GDM1 (cell line): ENCODE data around the gene NPTN.
"Not testable (repeated sequence)": the region's sequence is repeated elsewhere in the genome, so short reads cannot be mapped to it uniquely, and the experiment has no call there.

ENCODE experiments used
- DNase-seq: peaks from one replicate; lab custom pipeline; 2025; lab: John Stamatoyannopoulos, UW

Gene NPTN

GRCh38 chr15:73600413-73601335 is 32.5 kb downstream of the NPTN start:
- DNase-seq = no peak

- DNase-seq = no peak
Observed at GRCh38 chr15:73599934-73600333, 33.3 kb downstream of the NPTN start.

GRCh38 chr15:73598530-73599160 is 34.5 kb downstream of the NPTN start:
- no peak for DNase-seq

GRCh38 chr15:73597036-73597638 is 36.1 kb downstream of the NPTN start:
- no peak for DNase-seq

GRCh38 chr15:73596174-73596573 is 37.0 kb downstream of the NPTN start:
- no peak for DNase-seq

GRCh38 chr15:73594109-73594508 is 39.1 kb downstream of the NPTN start:
- DNase-seq = no peak

- no peak for DNase-seq
Observed at GRCh38 chr15:73593304-73594074, 39.7 kb downstream of the NPTN start.

- no peak for DNase-seq
Observed at GRCh38 chr15:73590263-73590662, 42.9 kb downstream of the NPTN start.

- DNase-seq = no peak
Observed at GRCh38 chr15:73589766-73590165, 43.4 kb downstream of the NPTN start.

GRCh38 chr15:73585871-73586654 is 47.1 kb downstream of the NPTN start:
- no peak for DNase-seq

GRCh38 chr15:73584699-73585420 is 48.3 kb downstream of the NPTN start:
- DNase-seq = no peak

- no peak for DNase-seq
Observed at GRCh38 chr15:73583544-73583943, 49.6 kb downstream of the NPTN start.

- DNase-seq = peak; percentile 28
Observed at GRCh38 chr15:73582851-73583379, 50.3 kb downstream of the NPTN start.

GRCh38 chr15:73578026-73578425 is 55.2 kb downstream of the NPTN start:
- DNase-seq = no peak

- not testable (repeated sequence) for DNase-seq
Observed at GRCh38 chr15:73577593-73577992, 55.6 kb downstream of the NPTN start.

GRCh38 chr15:73575636-73576247 is 57.4 kb downstream of the NPTN start:
- no peak for DNase-seq

- DNase-seq = no peak
Observed at GRCh38 chr15:73573572-73573971, 59.6 kb downstream of the NPTN start.

GRCh38 chr15:73573037-73573436 is 60.2 kb downstream of the NPTN start:
- no peak for DNase-seq

GRCh38 chr15:73572296-73572695 is 60.9 kb downstream of the NPTN start:
- no peak for DNase-seq

GRCh38 chr15:73571346-73571745 is 61.8 kb downstream of the NPTN start:
- no peak for DNase-seq
